B cell (primary cell): ENCODE measurements around the gene TLR8. TPM values are rescaled to one million over a fixed set of nuclear protein-coding genes. Genes with fewer than 3 reads are reported as not detected.

Source experiments
- ATAC-seq: fragments of 200-7000 bp; cut with Tn5 transposase; one replicate; pipeline ENCODE4 v1.10.0; 2021; ENCODE audit warnings: low read depth, mild to moderate bottlenecking, moderate number of reproducible peaks, moderate library complexity
- CTCF ChIA-PET: fragments of 350-600 bp; sonication (Branson Sonifier 250); formaldehyde crosslinking; loops from one replicate; lab custom pipeline; 2021; ENCODE audit warnings: antibody characterized with exemption, inconsistent platforms; lab: Charles Lee
- POLR2A ChIA-PET: fragments of 350-600 bp; sonication (Branson Sonifier 250); formaldehyde crosslinking; loops from one replicate; lab custom pipeline; 2021; ENCODE audit warnings: antibody characterized with exemption; lab: Charles Lee
- DNase-seq: peaks from one replicate; pipeline ENCODE4 v3.0.0; 2013
- H2AFZ ChIP-seq: 2 replicates; pipeline ENCODE4 v1.6.1; 2012; ENCODE audit warnings: mild to moderate bottlenecking, low read depth, low read length; ENCODE audit not compliant: insufficient read depth, poor library complexity, severe bottlenecking
- H3K27ac ChIP-seq, 2 donors: 1 replicate in 1 of 2; 2 replicates in 1 of 2; pipeline ENCODE4 v1.5.1; 2012 to 2013; ENCODE audit warnings: low read length in 2 of 2, mild to moderate bottlenecking in 2 of 2, moderate library complexity in 1 of 2
- H3K27me3 ChIP-seq, 4 experiments: fragments of 200-600 bp in 1 of 4; sonication (generic) in 1 of 4; replicated peaks in 1 of 4; 1 replicate in 2 of 4; 2 replicates in 2 of 4; pipeline versions ENCODE4 v1.6.1 to v1.7.0; 2013 to 2016; ENCODE audit warnings: low read length in 3 of 4, mild to moderate bottlenecking in 2 of 4, mixed read lengths in 1 of 4, moderate library complexity in 1 of 4; ENCODE audit not compliant: insufficient read depth in 4 of 4, control insufficient read depth in 3 of 4; ENCODE audit errors: control extremely low read depth in 1 of 4
- H3K36me3 ChIP-seq, 2 experiments: replicated peaks in 1 of 2; 1 replicate in 1 of 2; 2 replicates in 1 of 2; pipeline versions ENCODE4 v1.6.1 to v1.7.1; 2013; ENCODE audit warnings: low read length in 1 of 2; ENCODE audit not compliant: insufficient read depth in 2 of 2, control insufficient read depth in 1 of 2; ENCODE audit errors: control extremely low read depth in 1 of 2, extremely low read depth in 1 of 2
- H3K4me1 ChIP-seq, 2 donors: fragments of 200-600 bp in 1 of 2; sonication (generic) in 1 of 2; 1 replicate in 1 of 2; 2 replicates in 1 of 2; pipeline versions ENCODE4 v1.5.1 to v1.6.1; 2013 to 2017; ENCODE audit warnings: low read length in 2 of 2; ENCODE audit not compliant: control insufficient read depth in 2 of 2, insufficient read depth in 2 of 2
- H3K4me2 ChIP-seq: replicated peaks from 2 replicates; pipeline ENCODE3; 2012; ENCODE audit warnings: mild to moderate bottlenecking, low read depth, low read length; ENCODE audit not compliant: poor library complexity, severe bottlenecking
- H3K4me3 ChIP-seq, 5 experiments: fragments of 200-600 bp in 1 of 5; sonication (generic) in 1 of 5; 1 replicate in 3 of 5; 2 replicates in 2 of 5; pipeline versions ENCODE4 v1.5.1 to v1.7.0; 2011 to 2016; ENCODE audit warnings: low read length in 4 of 5, mild to moderate bottlenecking in 4 of 5, low read depth in 2 of 5, control low read depth in 1 of 5, moderate library complexity in 1 of 5; ENCODE audit not compliant: insufficient read depth in 1 of 5; ENCODE audit errors: control extremely low read depth in 1 of 5, extremely low read depth in 1 of 5
- H3K79me2 ChIP-seq: fragments of 200-600 bp; sonication (generic); one replicate; pipeline ENCODE4 v1.6.0; 2016; ENCODE audit warnings: low read length; ENCODE audit not compliant: control insufficient read depth, insufficient read depth
- H3K9ac ChIP-seq: fragments of 200-600 bp; sonication (generic); 2 replicates; pipeline ENCODE4 v1.6.1; 2017; ENCODE audit warnings: mild to moderate bottlenecking, low read length, moderate library complexity
- H3K9me3 ChIP-seq, 3 donors: one replicate each; pipeline versions ENCODE4 v1.6.1 to v1.7.1; 2013; ENCODE audit warnings: low read length in 2 of 3; ENCODE audit not compliant: control insufficient read depth in 2 of 3, insufficient read depth in 1 of 3; ENCODE audit errors: control extremely low read depth in 1 of 3
- H4K20me1 ChIP-seq: 2 replicates; pipeline ENCODE4 v1.6.0; 2012; ENCODE audit warnings: mild to moderate bottlenecking, low read length; ENCODE audit not compliant: insufficient read depth, control insufficient read depth, poor library complexity, severe bottlenecking
- H3K27ac Mint-ChIP-seq: one replicate; pipeline ENCODE4 v1.8.0; 2021; ENCODE audit warnings: mixed read lengths
- H3K27me3 Mint-ChIP-seq: one replicate; pipeline ENCODE4 v1.8.0; 2021; ENCODE audit warnings: mixed read lengths
- H3K4me1 Mint-ChIP-seq: one replicate; pipeline ENCODE4 v1.8.0; 2021; ENCODE audit warnings: mixed read lengths
- H3K4me3 Mint-ChIP-seq: one replicate; pipeline ENCODE4 v1.8.0; 2021; ENCODE audit warnings: mixed read lengths
- H3K9me3 Mint-ChIP-seq: one replicate; pipeline ENCODE4 v1.8.0; 2022; ENCODE audit warnings: mixed read lengths; ENCODE audit not compliant: insufficient read depth
- EZH2 ChIP-seq: IDR thresholded peaks from 2 replicates; pipeline ENCODE4 v1.6.1; 2012; ENCODE audit warnings: borderline replicate concordance, low read depth, mild to moderate bottlenecking, moderate library complexity, low read length; ENCODE audit not compliant: insufficient read depth, poor library complexity, severe bottlenecking
- whole genome bisulfite sequencing: methylation state at CpG from one replicate; pipeline ENCODE4 v1.1.5; 2013; ENCODE audit warnings: missing lambda C conversion rate; ENCODE audit not compliant: insufficient coverage; 5-methylcytosine and 5-hydroxymethylcytosine counted together
- intact Hi-C: fragments of 100-400 bp; cut with micrococcal nuclease; formaldehyde crosslinking; loops from one replicate; pipeline ENCODE4 v1.10.0; 2022
- polyA plus RNA-seq: library from polyadenylated mRNA; depleted of rRNA; stranded (reverse); fragments of >200 nt; gene quantifications from 2 replicates; pipeline ENCODE4 v1.2.3, GENCODE V29; 2012
- total RNA-seq, 2 donors: library from RNA; stranded (reverse); fragments of 120-200 nt in 1 of 2; gene quantifications; 1 replicate in 1 of 2; 2 replicates in 1 of 2; pipeline versions ENCODE4 v1.2.3 to v1.2.4, GENCODE V29; 2013 to 2022
- TF ChIP-seq, protein P1 (sequence below): fragments of 200-600 bp; IDR thresholded peaks from one replicate; pipeline ENCODE4 v1.8.0; 2022; ENCODE audit warnings: antibody characterized with exemption, mild to moderate bottlenecking

The TLR8 gene
- total and polyA plus RNA-seq, 2 donors (not counting 1 experiment from before 2014, with no cell fraction given): 0.19 to 0.39 TPM

DNA sequence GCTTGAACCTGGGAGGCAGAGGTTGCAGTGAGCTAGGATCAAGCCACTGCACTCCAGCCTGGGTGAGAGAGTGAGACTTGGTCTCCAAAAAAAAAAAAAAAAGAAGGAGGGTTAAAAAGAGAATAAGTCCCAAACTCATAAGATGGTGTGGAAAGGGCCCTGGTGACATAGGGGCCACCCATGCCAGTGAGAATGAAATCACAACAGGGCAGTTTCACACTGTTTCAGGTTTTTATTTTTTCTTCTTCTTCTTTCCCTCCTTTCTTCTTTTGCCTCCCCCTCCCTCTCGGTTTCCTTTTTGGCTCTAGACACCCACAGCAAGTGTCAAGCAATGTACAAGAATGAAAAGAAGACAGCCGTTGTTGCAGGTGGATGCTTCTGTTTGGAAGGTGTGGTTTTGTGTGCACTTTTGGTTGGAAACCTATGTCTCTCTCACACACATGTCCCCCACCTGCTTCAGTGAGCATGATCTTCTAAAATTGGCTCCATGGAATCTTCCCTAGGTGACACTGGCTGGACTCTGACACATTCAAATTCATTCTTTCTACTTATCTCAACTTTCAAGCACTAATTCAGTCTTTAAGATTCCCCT is 14.4 kb upstream of the TLR8 start:
- Mint-ChIP-seq H3K27me3 (no peaks in the 10 kb centered on the region), H3K4me1 (peaks cover 63% of the 10 kb centered on the region), H3K27ac (peak overlapping the region; percentile 92), H3K4me3 (peak overlapping the region; percentile 74), H3K9me3 (no peaks in the 10 kb centered on the region)
- ATAC-seq: no peak
- Histone ChIP-seq H3K79me2 (peaks cover 7% of the 10 kb centered on the region), H3K4me1 (peaks cover 60 to 64% of the 10 kb centered on the region in 2 donors), H3K36me3 (peaks cover 0 to 11% of the 10 kb centered on the region in 2 experiments), H3K27ac (peak overlapping the region; percentile 60 to 71), H4K20me1 (no peaks in the 10 kb centered on the region), H3K9me3 (no peaks in the 10 kb centered on the region), H3K4me3 (no peak overlapping the region), H3K27me3 (no peaks in the 10 kb centered on the region), H3K4me2 (peak overlapping the region; percentile 65), H2AFZ (no peak overlapping the region), H3K9ac (no peak overlapping the region)
- CTCF ChIA-PET: interaction anchor here (0.6 to 9.0 kb wide), 4 partner anchors 14 to 78 kb away, joined by 3 to 159 read pairs (median 8); no protein-coding TSS in a partner anchor
- intact Hi-C loops: loop anchor here (2.0 to 10.0 kb wide), 2 partner anchors 25 to 47 kb away; partner anchors contain the start of gene TLR7
- TF ChIP-seq, protein P1, sequence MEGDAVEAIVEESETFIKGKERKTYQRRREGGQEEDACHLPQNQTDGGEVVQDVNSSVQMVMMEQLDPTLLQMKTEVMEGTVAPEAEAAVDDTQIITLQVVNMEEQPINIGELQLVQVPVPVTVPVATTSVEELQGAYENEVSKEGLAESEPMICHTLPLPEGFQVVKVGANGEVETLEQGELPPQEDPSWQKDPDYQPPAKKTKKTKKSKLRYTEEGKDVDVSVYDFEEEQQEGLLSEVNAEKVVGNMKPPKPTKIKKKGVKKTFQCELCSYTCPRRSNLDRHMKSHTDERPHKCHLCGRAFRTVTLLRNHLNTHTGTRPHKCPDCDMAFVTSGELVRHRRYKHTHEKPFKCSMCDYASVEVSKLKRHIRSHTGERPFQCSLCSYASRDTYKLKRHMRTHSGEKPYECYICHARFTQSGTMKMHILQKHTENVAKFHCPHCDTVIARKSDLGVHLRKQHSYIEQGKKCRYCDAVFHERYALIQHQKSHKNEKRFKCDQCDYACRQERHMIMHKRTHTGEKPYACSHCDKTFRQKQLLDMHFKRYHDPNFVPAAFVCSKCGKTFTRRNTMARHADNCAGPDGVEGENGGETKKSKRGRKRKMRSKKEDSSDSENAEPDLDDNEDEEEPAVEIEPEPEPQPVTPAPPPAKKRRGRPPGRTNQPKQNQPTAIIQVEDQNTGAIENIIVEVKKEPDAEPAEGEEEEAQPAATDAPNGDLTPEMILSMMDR: no peak
- TF ChIP-seq EZH2: no peak
- POLR2A ChIA-PET: interaction anchor here (0.7 kb wide), 1 partner anchor 72 kb away, joined by 5 read pairs; no protein-coding TSS in a partner anchor
- DNase-seq: no peak
- no CpG with 5 or more reads among the region's 2 CpGs for WGBS

DNA sequence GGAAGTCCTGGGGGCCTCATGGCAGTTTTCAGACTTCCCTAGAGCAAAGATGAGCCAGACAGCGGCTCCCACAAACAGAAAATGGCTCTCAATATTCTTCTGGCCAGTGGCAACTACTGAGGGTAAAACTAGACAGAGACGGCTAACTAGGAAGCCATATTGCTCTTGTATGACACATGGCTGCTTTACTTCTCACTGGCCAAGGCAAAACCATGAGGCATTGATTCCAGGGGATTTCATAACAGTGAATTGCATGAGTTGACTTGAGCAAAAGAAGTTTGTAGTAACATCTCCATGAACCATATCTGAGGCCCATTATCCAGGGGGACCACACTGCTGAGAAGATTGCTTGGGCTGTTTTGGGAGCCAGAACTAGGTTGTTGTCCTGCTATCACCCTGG is 13.7 kb upstream of the TLR8 start:
- CTCF ChIA-PET: interaction anchor here (0.9 to 9.0 kb wide), 4 partner anchors 23 to 78 kb away, joined by 3 to 159 read pairs (median 8); no protein-coding TSS in a partner anchor
- Histone ChIP-seq H3K79me2 (peaks cover 7% of the 10 kb centered on the region), H2AFZ (no peak overlapping the region), H3K27me3 (no peaks in the 10 kb centered on the region), H3K27ac (peak overlapping the region; percentile 20 to 71), H3K4me2 (peak overlapping the region; percentile 37), H3K4me1 (peaks cover 60 to 61% of the 10 kb centered on the region in 2 donors), H3K9me3 (no peaks in the 10 kb centered on the region), H3K4me3 (no peak overlapping the region), H3K9ac (no peak overlapping the region), H3K36me3 (peaks cover 0 to 9% of the 10 kb centered on the region in 2 experiments), H4K20me1 (no peaks in the 10 kb centered on the region)
- H3K4me1 Mint-ChIP-seq: peaks cover 63% of the 10 kb centered on the region
- intact Hi-C loops: loop anchor here (10.0 kb wide), 1 partner anchor 48 kb away; no protein-coding TSS in a partner anchor
- TF ChIP-seq EZH2: no peak
- TF ChIP-seq, protein P1: no peak
- peak overlapping the region; percentile 41 for H3K27ac Mint-ChIP-seq
- H3K27me3 Mint-ChIP-seq: no peaks in the 10 kb centered on the region
- ATAC-seq (no peak), DNase-seq (no peak)
- POLR2A ChIA-PET: no interaction called here
- H3K4me3 Mint-ChIP-seq: no peak overlapping the region
- H3K9me3 Mint-ChIP-seq: no peaks in the 10 kb centered on the region
- 33% methylated on average over 1 of the region's 2 CpGs for WGBS
